ENCODE results near the gene DIDO1.

GRCh38 chr20:62971950-62972844 lies 45.9 kb upstream of the DIDO1 start:
- TF ChIP-seq CTCF (IDR thresholded peaks at IDR 0.05): peak; percentile 85
- no peak for TF ChIP-seq EZH2 (IDR thresholded peaks at IDR 0.05; ENCODE audit: borderline replicate concordance, insufficient read depth, low read depth, low read length, poor library complexity, severe bottlenecking)

Measured in B cell (primary cell).